GM23338 (cell line): ENCODE data around the gene NCBP1. TPM values are rescaled to one million over a fixed set of nuclear protein-coding genes. Genes with fewer than 3 reads are reported as not detected.

Experiments
- ATAC-seq: fragments of 200-7000 bp; cut with Tn5 transposase; 3 replicates; pipeline ENCODE4 v1.9.1; 2020
- DNase-seq: peaks from one replicate; pipeline ENCODE4 v3.0.0-alpha.2; 2015; ENCODE audit warnings: low spot score
- H2AFZ ChIP-seq: fragments of 200-600 bp; sonication (generic); 2 replicates; pipeline ENCODE4 v1.8.0; 2016; ENCODE audit warnings: antibody characterized with exemption, mild to moderate bottlenecking, moderate library complexity
- H3F3A ChIP-seq: fragments of 200-600 bp; sonication (generic); replicated peaks from 2 replicates; pipeline ENCODE4 v1.8.0; 2017; ENCODE audit warnings: antibody characterized with exemption, mixed run types, low read depth
- H3K27ac ChIP-seq: fragments of 200-600 bp; sonication (generic); 2 replicates; pipeline ENCODE4 v1.6.1; 2016; ENCODE audit warnings: low read depth
- H3K27me3 ChIP-seq: fragments of 200-600 bp; sonication (generic); 2 replicates; pipeline ENCODE4 v1.8.0; 2016; ENCODE audit warnings: mild to moderate bottlenecking, mixed run types, moderate library complexity; ENCODE audit not compliant: insufficient read depth
- H3K36me3 ChIP-seq: fragments of 200-600 bp; sonication (generic); 2 replicates; pipeline ENCODE4 v1.8.0; 2016; ENCODE audit warnings: mild to moderate bottlenecking; ENCODE audit not compliant: insufficient read depth
- H3K4me1 ChIP-seq: fragments of 200-600 bp; sonication (generic); 2 replicates; pipeline ENCODE4 v1.8.0; 2016; ENCODE audit warnings: mild to moderate bottlenecking, moderate library complexity; ENCODE audit not compliant: insufficient read depth
- H3K4me2 ChIP-seq: fragments of 200-600 bp; sonication (generic); 2 replicates; pipeline ENCODE4 v1.7.1; 2017; ENCODE audit warnings: mixed run types
- H3K4me3 ChIP-seq: fragments of 200-600 bp; sonication (generic); 2 replicates; pipeline ENCODE4 v1.6.1; 2016; ENCODE audit warnings: mixed run types
- H3K79me2 ChIP-seq: fragments of 200-600 bp; sonication (generic); replicated peaks from 2 replicates; pipeline ENCODE4 v1.8.0; 2017; ENCODE audit warnings: mild to moderate bottlenecking; ENCODE audit not compliant: insufficient read depth
- H3K9me2 ChIP-seq: fragments of 200-600 bp; sonication (generic); 2 replicates; pipeline ENCODE4 v1.8.0; 2017; ENCODE audit not compliant: insufficient read depth
- H4K20me1 ChIP-seq: fragments of 200-600 bp; sonication (generic); replicated peaks from 2 replicates; pipeline ENCODE4 v1.8.0; 2017; ENCODE audit warnings: mild to moderate bottlenecking; ENCODE audit not compliant: insufficient read depth
- H3K27ac Mint-ChIP-seq: 2 replicates; pipeline ENCODE4 v1.8.0; 2020; ENCODE audit warnings: inconsistent platforms, mild to moderate bottlenecking, moderate library complexity, mixed read lengths
- H3K27me3 Mint-ChIP-seq: 3 replicates; pipeline ENCODE4 v1.8.0; 2022; ENCODE audit warnings: low read depth, mild to moderate bottlenecking, moderate library complexity, mixed read lengths, inconsistent platforms; ENCODE audit not compliant: insufficient read depth, poor library complexity
- H3K36me3 Mint-ChIP-seq: 3 replicates; pipeline ENCODE4 v1.8.0; 2021; ENCODE audit warnings: low read depth, mild to moderate bottlenecking, inconsistent platforms, moderate library complexity, mixed read lengths
- H3K4me1 Mint-ChIP-seq: 3 replicates; pipeline ENCODE4 v1.8.0; 2020; ENCODE audit warnings: mild to moderate bottlenecking, inconsistent platforms, mixed read lengths
- H3K4me3 Mint-ChIP-seq: 3 replicates; pipeline ENCODE4 v1.8.0; 2021; ENCODE audit warnings: moderate library complexity, mild to moderate bottlenecking, inconsistent platforms, mixed read lengths
- H3K9me3 Mint-ChIP-seq: 3 replicates; pipeline ENCODE4 v1.8.0; 2020; ENCODE audit warnings: moderate library complexity, mild to moderate bottlenecking, inconsistent platforms, mixed read lengths
- CREB1 ChIP-seq: fragments of 250-450 bp; sonication (Bioruptor Pico); IDR thresholded peaks from 2 replicates; pipeline ENCODE4 v1.5.0; 2020; ENCODE audit warnings: low read depth, mild to moderate bottlenecking, moderate library complexity
- CTCF ChIP-seq, 2 experiments: fragments of 200-600 bp in 1 of 2; sonication (generic) in 1 of 2; conservative IDR thresholded peaks; 2 replicates each; pipeline versions ENCODE4 v1.5.1 to v1.6.1; 2016 to 2017; ENCODE audit warnings: antibody characterized with exemption in 2 of 2, low read depth in 2 of 2, mild to moderate bottlenecking in 2 of 2, moderate library complexity in 1 of 2
- ETS1 ChIP-seq: IDR thresholded peaks from 2 replicates; pipeline ENCODE4 v1.6.1; 2016; ENCODE audit warnings: antibody characterized with exemption
- EZH2 ChIP-seq: fragments of 200-600 bp; sonication (generic); IDR thresholded peaks from one replicate; pipeline ENCODE4 v1.8.0; 2017; ENCODE audit warnings: antibody characterized with exemption, mild to moderate bottlenecking, low read depth; ENCODE audit not compliant: unreplicated experiment
- NANOG ChIP-seq: IDR thresholded peaks from 2 replicates; pipeline ENCODE4 v1.6.1; 2016; ENCODE audit warnings: antibody characterized with exemption, borderline replicate concordance
- POLR2AphosphoS5 ChIP-seq: IDR thresholded peaks from 2 replicates; pipeline ENCODE4 v1.6.1; 2016; ENCODE audit warnings: antibody characterized with exemption, low read depth
- REST ChIP-seq: IDR thresholded peaks from one replicate; pipeline ENCODE4 v1.6.1; 2018; ENCODE audit warnings: antibody characterized with exemption; ENCODE audit not compliant: unreplicated experiment
- ZNF331 ChIP-seq: fragments of 250-450 bp; sonication (Bioruptor Pico); IDR thresholded peaks from 2 replicates; pipeline ENCODE4 v1.5.0; 2020; ENCODE audit warnings: low read depth, mild to moderate bottlenecking, moderate library complexity
- polyA plus RNA-seq: library from polyadenylated mRNA; unstranded; fragments of >200 nt; fragmentation: Nextera tagmentation; extraction: Ambion mirVana; gene quantifications from 2 replicates; pipeline ENCODE4 v1.2.1, GENCODE V29; 2016
- total RNA-seq: library from RNA; depleted of rRNA; stranded (reverse); fragments of >200 nt; shearing (Covaris generic); gene quantifications from 2 replicates; pipeline ENCODE4 v1.2.3, GENCODE V29; 2014

NCBP1 gene
- total and polyA plus RNA-seq, 2 experiments from 2014 or later, result 43.9 to 60.2 TPM

GRCh38 chr9:97598461-97599288 is 34.9 kb upstream of the NCBP1 start:
- peak; percentile 93 for ATAC-seq
- H4K20me1 ChIP-seq, result 0 out of 2 replicates have a peak, but pooled peaks cover 3% of the 10 kb centered on the region
- no peaks in the 10 kb centered on the region for H3K4me1 ChIP-seq
- H3K79me2 ChIP-seq, result no peaks in the 10 kb centered on the region
- no peaks in the 10 kb centered on the region for H3K9me2 ChIP-seq
- H3K27ac ChIP-seq, result no peak overlapping the region
- TF ChIP-seq CTCF (conservative IDR thresholded peaks at IDR 0.05; ENCODE audit: low read depth in 2 of 2) (peak; percentile 81 to 89), ZNF331 (CRISPR knock-in tag) (no peak), ETS1 (no peak), REST (no peak)
- no peak overlapping the region; the same call in 1 of the 2 replicates for H3K4me2 ChIP-seq
- H2AFZ ChIP-seq, result no peak overlapping the region
- H3K36me3 ChIP-seq, result no peaks in the 10 kb centered on the region; the same call in 1 of the 2 replicates
- Mint-ChIP-seq H3K36me3 (peaks cover 29% of the 10 kb centered on the region), H3K9me3 (no peaks in the 10 kb centered on the region), H3K27me3 (no peaks in the 10 kb centered on the region), H3K4me1 (peaks cover 6% of the 10 kb centered on the region), H3K27ac (no peak overlapping the region), H3K4me3 (no peak overlapping the region)
- H3F3A ChIP-seq, result no peaks in the 10 kb centered on the region
- peak; percentile 93 for DNase-seq
- no peaks in the 10 kb centered on the region for H3K27me3 ChIP-seq
- no peak overlapping the region for H3K4me3 ChIP-seq

- Histone ChIP-seq H3K4me2 (no peak overlapping the region), H3K79me2 (no peaks in the 10 kb centered on the region), H3K27me3 (no peaks in the 10 kb centered on the region), H3K9me2 (no peaks in the 10 kb centered on the region), H2AFZ (no peak overlapping the region), H4K20me1 (0 out of 2 replicates have a peak, but pooled peaks cover 3% of the 10 kb centered on the region), H3K4me3 (no peak overlapping the region), H3K27ac (no peak overlapping the region), H3K4me1 (no peaks in the 10 kb centered on the region), H3F3A (no peaks in the 10 kb centered on the region), H3K36me3 (no peaks in the 10 kb centered on the region; the same call in 1 of the 2 replicates)
- H3K9me3 Mint-ChIP-seq, result no peaks in the 10 kb centered on the region
- no peak for DNase-seq
- H3K27me3 Mint-ChIP-seq, result no peaks in the 10 kb centered on the region
- ATAC-seq, result no peak
- H3K36me3 Mint-ChIP-seq, result peaks cover 34% of the 10 kb centered on the region
- peaks cover 4% of the 10 kb centered on the region; the same call in 2 of the 3 replicates for H3K4me1 Mint-ChIP-seq
- no peak overlapping the region for H3K4me3 Mint-ChIP-seq
- no peak overlapping the region for H3K27ac Mint-ChIP-seq
- no peak for TF ChIP-seq NANOG
- TF ChIP-seq CTCF (conservative IDR thresholded peaks at IDR 0.05; ENCODE audit: low read depth in 2 of 2), result no peak
- TF ChIP-seq EZH2, result no peak
- TF ChIP-seq ZNF331 (CRISPR knock-in tag), result no peak
- TF ChIP-seq CREB1 (CRISPR knock-in tag), result no peak
- no peak for TF ChIP-seq POLR2AphosphoS5
- TF ChIP-seq ETS1, result no peak
These were observed 34.2 kb upstream of the NCBP1 start for GRCh38 chr9:97599314-97599846.
